Measurements from ENCODE around the gene DUSP5.

Gene DUSP5

GRCh38 chr10:110459600-110459999 lies 38.1 kb upstream of the DUSP5 start:
- TF ChIP-seq YY1 (IDR thresholded peaks at IDR 0.05; ENCODE audit: low read depth) (no peak), RAD21 (IDR thresholded peaks at IDR 0.05; ENCODE audit: low read depth) (no peak), REST (IDR thresholded peaks at IDR 0.05; ENCODE audit: low read depth) (no peak), FOXM1 (IDR thresholded peaks at IDR 0.05; ENCODE audit: borderline replicate concordance, low read depth) (no peak), TCF12 (IDR thresholded peaks at IDR 0.05; ENCODE audit: low read depth) (no peak), MAX (IDR thresholded peaks at IDR 0.05) (no peak), TEAD4 (IDR thresholded peaks at IDR 0.05) (no peak), CREB1 (IDR thresholded peaks at IDR 0.05; ENCODE audit: low read depth) (no peak), TAF1 (IDR thresholded peaks at IDR 0.05; ENCODE audit: low read depth) (no peak), EGR1 (IDR thresholded peaks at IDR 0.05) (no peak), EP300 (IDR thresholded peaks at IDR 0.05; ENCODE audit: borderline replicate concordance) (no peak), NFIC (IDR thresholded peaks at IDR 0.05) (no peak), ZBTB7A (IDR thresholded peaks at IDR 0.05; ENCODE audit: low read depth) (no peak), USF1 (IDR thresholded peaks at IDR 0.05) (no peak), CEBPB (IDR thresholded peaks at IDR 0.05) (no peak)

- TF ChIP-seq FOXM1 (IDR thresholded peaks at IDR 0.05; ENCODE audit: borderline replicate concordance, low read depth): peak; percentile 63; the same call in 1 of the 2 replicates
- TF ChIP-seq EP300 (IDR thresholded peaks at IDR 0.05; ENCODE audit: borderline replicate concordance): peak; percentile 90
- no peak for TF ChIP-seq REST (IDR thresholded peaks at IDR 0.05; ENCODE audit: low read depth)
- TF ChIP-seq CREB1 (IDR thresholded peaks at IDR 0.05; ENCODE audit: low read depth): no peak
- TF ChIP-seq TCF12 (IDR thresholded peaks at IDR 0.05; ENCODE audit: low read depth): peak; percentile 96
- TF ChIP-seq YY1 (IDR thresholded peaks at IDR 0.05; ENCODE audit: low read depth): no peak
- TF ChIP-seq NFIC (IDR thresholded peaks at IDR 0.05): peak; percentile 57
- peak; percentile 31 for TF ChIP-seq MAX (IDR thresholded peaks at IDR 0.05)
- TF ChIP-seq TAF1 (IDR thresholded peaks at IDR 0.05; ENCODE audit: low read depth): no peak
- TF ChIP-seq CEBPB (IDR thresholded peaks at IDR 0.05): no peak; the same call in 1 of the 2 replicates
- TF ChIP-seq ZBTB7A (IDR thresholded peaks at IDR 0.05; ENCODE audit: low read depth): peak; percentile 90
- TF ChIP-seq USF1 (IDR thresholded peaks at IDR 0.05): 0 out of 2 replicates have a peak, but pooled peaks have one; percentile 27
- no peak for TF ChIP-seq RAD21 (IDR thresholded peaks at IDR 0.05; ENCODE audit: low read depth)
- peak; percentile 95 for TF ChIP-seq EGR1 (IDR thresholded peaks at IDR 0.05)
- peak; percentile 47 for TF ChIP-seq TEAD4 (IDR thresholded peaks at IDR 0.05)
Observed at GRCh38 chr10:110460111-110460809, 37.4 kb upstream of the DUSP5 start.

- TF ChIP-seq CEBPB (IDR thresholded peaks at IDR 0.05) (no peak), FOXM1 (IDR thresholded peaks at IDR 0.05; ENCODE audit: borderline replicate concordance, low read depth) (no peak), RAD21 (IDR thresholded peaks at IDR 0.05; ENCODE audit: low read depth) (no peak), YY1 (IDR thresholded peaks at IDR 0.05; ENCODE audit: low read depth) (no peak), CREB1 (IDR thresholded peaks at IDR 0.05; ENCODE audit: low read depth) (no peak), MAX (IDR thresholded peaks at IDR 0.05) (no peak), TAF1 (IDR thresholded peaks at IDR 0.05; ENCODE audit: low read depth) (no peak), USF1 (IDR thresholded peaks at IDR 0.05) (no peak), ZBTB7A (IDR thresholded peaks at IDR 0.05; ENCODE audit: low read depth) (no peak), EGR1 (IDR thresholded peaks at IDR 0.05) (no peak), REST (IDR thresholded peaks at IDR 0.05; ENCODE audit: low read depth) (no peak), TCF12 (IDR thresholded peaks at IDR 0.05; ENCODE audit: low read depth) (no peak), TEAD4 (IDR thresholded peaks at IDR 0.05) (no peak), NFIC (IDR thresholded peaks at IDR 0.05) (no peak), EP300 (IDR thresholded peaks at IDR 0.05; ENCODE audit: borderline replicate concordance) (no peak)
Observed at GRCh38 chr10:110461088-110461487, 36.6 kb upstream of the DUSP5 start.

Data from Ishikawa (cell line).